Mesendoderm (in vitro differentiated cells): Measurements from ENCODE around the gene CLSTN2.

Source experiments
- DNase-seq: peaks from one replicate; pipeline ENCODE4 v3.0.0; 2013
- H2AK5ac ChIP-seq: 2 replicates; pipeline ENCODE4 v1.6.1; 2013; ENCODE audit warnings: low read length, inconsistent platforms
- H2BK120ac ChIP-seq: 2 replicates; pipeline ENCODE4 v1.6.1; 2013; ENCODE audit warnings: low read depth, mild to moderate bottlenecking, low read length, moderate library complexity, mixed read lengths
- H2BK15ac ChIP-seq: replicated peaks from 2 replicates; pipeline ENCODE4 v1.6.1; 2013; ENCODE audit warnings: low read depth, mild to moderate bottlenecking, moderate library complexity
- H2BK5ac ChIP-seq: 2 replicates; pipeline ENCODE4 v1.6.1; 2013; ENCODE audit warnings: low read length, inconsistent platforms
- H3K18ac ChIP-seq: 2 replicates; pipeline ENCODE4 v1.6.1; 2013; ENCODE audit warnings: mild to moderate bottlenecking, low read length, mixed read lengths
- H3K23ac ChIP-seq: one replicate; pipeline ENCODE4 v1.6.1; 2013; ENCODE audit warnings: low read length
- H3K27ac ChIP-seq: 2 replicates; pipeline ENCODE4 v1.5.1; 2013; ENCODE audit warnings: low read depth, mild to moderate bottlenecking, inconsistent platforms, low read length, moderate library complexity
- H3K27me3 ChIP-seq: 2 replicates; pipeline ENCODE4 v1.6.1; 2013; ENCODE audit warnings: low read length, control low read depth, mild to moderate bottlenecking, inconsistent platforms; ENCODE audit not compliant: insufficient read depth, poor library complexity
- H3K36me3 ChIP-seq: 2 replicates; pipeline ENCODE4 v1.6.1; 2013; ENCODE audit warnings: low read length, inconsistent platforms; ENCODE audit not compliant: control insufficient read depth, insufficient read depth
- H3K4ac ChIP-seq: one replicate; pipeline ENCODE4 v1.6.1; 2013; ENCODE audit warnings: low read depth, mild to moderate bottlenecking, low read length, moderate library complexity
- H3K4me1 ChIP-seq: 2 replicates; pipeline ENCODE4 v1.6.1; 2013; ENCODE audit warnings: low read depth, low read length, inconsistent platforms; ENCODE audit not compliant: control insufficient read depth
- H3K4me2 ChIP-seq: 2 replicates; pipeline ENCODE4 v1.6.1; 2013; ENCODE audit warnings: low read length
- H3K4me3 ChIP-seq: 2 replicates; pipeline ENCODE4 v1.5.1; 2013; ENCODE audit warnings: mild to moderate bottlenecking, low read length
- H3K56ac ChIP-seq: one replicate; pipeline ENCODE4 v1.6.1; 2013; ENCODE audit warnings: low read length
- H3K79me1 ChIP-seq: 2 replicates; pipeline ENCODE4 v1.6.1; 2013; ENCODE audit warnings: low read length, inconsistent platforms
- H3K79me2 ChIP-seq: 2 replicates; pipeline ENCODE4 v1.6.1; 2013; ENCODE audit warnings: mild to moderate bottlenecking, low read length; ENCODE audit not compliant: control insufficient read depth, insufficient read depth
- H3K9ac ChIP-seq: 2 replicates; pipeline ENCODE4 v1.6.1; 2013; ENCODE audit warnings: low read length, inconsistent platforms
- H4K5ac ChIP-seq: one replicate; pipeline ENCODE4 v1.6.1; 2013; ENCODE audit warnings: low read length
- H4K8ac ChIP-seq: one replicate; pipeline ENCODE4 v1.6.1; 2013; ENCODE audit warnings: low read depth, mild to moderate bottlenecking, control low read depth, low read length, moderate library complexity
- WGBS: extraction: QIAGEN DNeasy Blood & Tissue Kit; methylation state at CpG from one replicate; pipeline ENCODE4 v1.1.7; 2013; ENCODE audit warnings: low lambda C conversion rate, missing lambda C conversion rate; ENCODE audit not compliant: insufficient coverage; ENCODE audit errors: extremely low coverage; 5-methylcytosine and 5-hydroxymethylcytosine counted together

The CLSTN2 gene

DNA sequence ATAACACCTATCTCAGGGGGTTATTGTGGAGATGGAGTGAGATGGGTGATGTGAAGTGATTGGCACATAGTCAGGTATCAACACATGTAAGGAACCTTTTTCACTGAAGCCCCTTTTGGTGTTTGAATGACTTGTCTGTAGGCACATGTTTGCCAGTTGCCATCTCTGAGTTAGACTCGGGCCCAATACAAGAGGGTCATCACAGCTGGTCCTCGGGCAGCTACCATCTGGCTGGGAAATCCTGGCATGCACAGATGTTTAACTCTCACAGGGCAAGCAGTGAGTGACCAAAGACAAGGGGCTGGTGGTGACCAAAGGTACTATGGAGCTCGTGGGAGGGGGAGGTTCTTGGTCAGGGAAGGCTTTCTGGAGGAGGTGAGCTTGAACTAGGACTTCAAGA is 118.8 kb downstream of the CLSTN2 start:
- no peak overlapping the region for H4K5ac ChIP-seq
- H3K36me3 ChIP-seq: no peaks in the 10 kb centered on the region
- H3K27me3 ChIP-seq: no peaks in the 10 kb centered on the region
- H3K56ac ChIP-seq: no peak overlapping the region
- no peak overlapping the region for H2BK120ac ChIP-seq
- no peaks in the 10 kb centered on the region for H3K79me1 ChIP-seq
- H2BK5ac ChIP-seq: no peak overlapping the region
- DNase-seq: no peak
- H3K27ac ChIP-seq: no peak overlapping the region
- no peak overlapping the region for H3K4me2 ChIP-seq
- H3K23ac ChIP-seq: no peak overlapping the region
- H3K4ac ChIP-seq: no peak overlapping the region
- no peaks in the 10 kb centered on the region for H3K79me2 ChIP-seq
- H3K18ac ChIP-seq: no peak overlapping the region
- H3K9ac ChIP-seq: no peak overlapping the region
- H2BK15ac ChIP-seq: no peak overlapping the region
- WGBS: no CpG with 5 or more reads among the region's 3 CpGs
- H4K8ac ChIP-seq: no peak overlapping the region
- no peaks in the 10 kb centered on the region for H3K4me1 ChIP-seq
- no peak overlapping the region for H2AK5ac ChIP-seq
- no peak overlapping the region for H3K4me3 ChIP-seq

DNA sequence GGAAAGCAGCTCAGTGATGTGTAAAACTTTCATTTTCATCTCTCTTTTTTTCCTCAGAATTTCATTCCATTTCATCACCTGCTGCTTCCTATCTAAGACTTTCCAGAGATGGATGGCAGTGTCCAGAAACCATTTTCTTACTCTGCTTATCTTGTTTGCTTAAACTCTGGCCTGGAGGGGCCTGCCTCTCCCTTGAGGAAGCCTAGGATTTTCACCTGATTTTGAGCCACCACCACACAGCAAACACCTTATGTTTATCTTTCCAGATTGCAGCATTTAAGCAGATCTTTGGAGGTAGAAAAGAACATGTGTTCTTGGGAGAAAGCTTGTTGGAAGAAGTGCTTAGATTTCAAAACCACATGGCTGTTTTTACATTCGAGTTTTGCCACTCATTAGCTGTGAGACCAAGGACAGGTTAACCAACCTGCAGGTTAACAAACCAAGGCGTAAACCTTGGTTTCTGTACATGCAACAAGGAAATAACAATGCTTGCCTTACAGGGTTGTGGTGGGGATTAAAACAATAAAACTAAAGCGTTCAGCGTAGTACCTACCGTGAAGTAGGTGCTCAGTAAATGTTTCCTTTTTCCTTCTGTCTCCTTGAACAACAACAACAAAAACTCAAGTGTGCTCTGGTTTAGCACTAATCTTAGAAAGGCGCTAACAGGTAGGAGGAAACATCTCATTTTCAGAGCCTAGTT is 120.3 kb downstream of the CLSTN2 start:
- no peaks in the 10 kb centered on the region for H3K36me3 ChIP-seq
- no peaks in the 10 kb centered on the region for H3K79me2 ChIP-seq
- DNase-seq: no peak
- no peak overlapping the region for H3K4me3 ChIP-seq
- no peak overlapping the region for H2BK5ac ChIP-seq
- H3K4me2 ChIP-seq: no peak overlapping the region
- no peaks in the 10 kb centered on the region for H3K4me1 ChIP-seq
- WGBS: no CpG with 5 or more reads among the region's 6 CpGs
- no peak overlapping the region for H3K23ac ChIP-seq
- H3K56ac ChIP-seq: no peak overlapping the region
- H2AK5ac ChIP-seq: no peak overlapping the region
- no peaks in the 10 kb centered on the region for H3K79me1 ChIP-seq
- no peak overlapping the region for H2BK15ac ChIP-seq
- no peak overlapping the region for H4K5ac ChIP-seq
- H3K18ac ChIP-seq: no peak overlapping the region
- no peak overlapping the region for H3K9ac ChIP-seq
- H3K4ac ChIP-seq: no peak overlapping the region
- no peak overlapping the region for H2BK120ac ChIP-seq
- no peak overlapping the region for H4K8ac ChIP-seq
- no peak overlapping the region for H3K27ac ChIP-seq
- H3K27me3 ChIP-seq: no peaks in the 10 kb centered on the region

DNA sequence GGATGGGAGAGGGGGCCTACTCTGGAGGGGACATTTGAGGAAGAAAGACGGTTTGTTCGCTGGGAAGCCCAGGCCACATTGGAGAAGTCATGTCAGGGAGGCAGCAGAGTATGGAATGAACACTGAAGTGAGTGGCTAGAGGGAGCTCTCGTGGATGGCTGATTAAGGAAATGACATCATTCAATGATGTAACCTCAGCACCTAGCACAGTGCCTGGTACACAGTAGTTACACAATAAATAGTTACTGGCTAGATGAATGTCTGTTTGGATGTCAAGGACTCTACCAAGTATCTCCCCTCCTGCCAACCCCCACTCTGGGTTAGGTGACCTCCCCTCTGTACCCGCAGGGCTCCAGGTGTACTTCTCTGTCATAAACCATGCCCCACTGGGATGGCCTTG is 121.1 kb downstream of the CLSTN2 start:
- H3K4me3 ChIP-seq: no peak overlapping the region
- no peaks in the 10 kb centered on the region for H3K4me1 ChIP-seq
- no peak overlapping the region for H4K5ac ChIP-seq
- no peak overlapping the region for H2BK120ac ChIP-seq
- H3K23ac ChIP-seq: no peak overlapping the region
- H3K56ac ChIP-seq: no peak overlapping the region
- no peaks in the 10 kb centered on the region for H3K36me3 ChIP-seq
- H3K9ac ChIP-seq: no peak overlapping the region
- no peak overlapping the region for H3K4ac ChIP-seq
- no peak for DNase-seq
- no peak overlapping the region for H3K4me2 ChIP-seq
- H3K27me3 ChIP-seq: no peaks in the 10 kb centered on the region
- no peak overlapping the region for H3K27ac ChIP-seq
- no peak overlapping the region for H2BK15ac ChIP-seq
- H3K79me2 ChIP-seq: no peaks in the 10 kb centered on the region
- no peak overlapping the region for H4K8ac ChIP-seq
- WGBS: no CpG with 5 or more reads among the region's 4 CpGs
- no peak overlapping the region for H2AK5ac ChIP-seq
- H3K18ac ChIP-seq: no peak overlapping the region
- no peaks in the 10 kb centered on the region for H3K79me1 ChIP-seq
- no peak overlapping the region for H2BK5ac ChIP-seq

DNA sequence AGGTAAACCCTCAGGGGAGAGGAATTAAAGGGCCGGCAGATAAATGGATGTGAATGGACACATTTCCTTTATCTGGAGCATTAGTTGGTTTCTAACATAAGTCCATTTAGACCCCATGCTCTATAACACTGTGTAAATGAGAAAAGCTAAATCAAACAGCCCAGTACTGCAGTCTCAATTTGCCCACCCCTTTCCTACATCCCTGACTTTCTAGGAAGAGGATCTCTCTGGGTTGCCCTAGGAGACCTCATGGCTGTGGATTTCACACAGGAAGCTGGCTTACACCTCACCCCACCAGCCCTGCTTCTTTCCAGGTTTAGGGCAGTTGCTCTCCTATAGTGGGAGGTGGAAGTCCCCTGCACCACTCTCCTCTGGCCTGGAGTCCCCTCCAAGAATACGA is 126.2 kb downstream of the CLSTN2 start:
- no peak overlapping the region for H2BK120ac ChIP-seq
- H3K4ac ChIP-seq: peak overlapping the region; percentile 24
- H3K23ac ChIP-seq: no peak overlapping the region
- H3K56ac ChIP-seq: no peak overlapping the region
- WGBS: no CpG with 5 or more reads among the region's 2 CpGs
- H3K36me3 ChIP-seq: no peaks in the 10 kb centered on the region
- no peak overlapping the region for H2BK5ac ChIP-seq
- H3K79me2 ChIP-seq: no peaks in the 10 kb centered on the region
- H3K79me1 ChIP-seq: no peaks in the 10 kb centered on the region
- H3K27me3 ChIP-seq: no peaks in the 10 kb centered on the region
- H3K4me1 ChIP-seq: no peaks in the 10 kb centered on the region
- H3K4me2 ChIP-seq: no peak overlapping the region
- H4K5ac ChIP-seq: no peak overlapping the region
- H3K4me3 ChIP-seq: no peak overlapping the region
- H2AK5ac ChIP-seq: no peak overlapping the region
- H3K9ac ChIP-seq: no peak overlapping the region
- no peak overlapping the region for H3K27ac ChIP-seq
- no peak overlapping the region for H2BK15ac ChIP-seq
- no peak overlapping the region for H4K8ac ChIP-seq
- H3K18ac ChIP-seq: no peak overlapping the region
- DNase-seq: no peak

DNA sequence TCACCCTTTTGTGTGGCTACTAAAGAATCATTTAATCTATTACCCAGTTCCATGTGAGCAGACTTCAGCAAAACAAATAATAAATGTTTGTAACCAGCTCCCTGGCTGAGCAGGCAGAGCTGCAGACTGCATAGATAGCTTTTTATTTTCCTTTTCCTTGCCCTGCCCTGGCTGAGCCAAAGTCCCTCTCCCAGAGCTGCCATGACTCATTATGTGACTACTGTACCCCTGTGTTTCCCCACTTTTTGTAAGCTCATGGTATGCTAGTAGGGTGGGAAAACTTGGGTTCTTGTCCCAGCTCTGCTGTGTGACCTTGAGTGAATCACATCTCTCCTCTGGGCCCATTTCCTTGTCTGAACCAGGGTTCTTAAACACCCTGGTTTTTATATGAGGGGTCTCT is 127.5 kb downstream of the CLSTN2 start:
- no peaks in the 10 kb centered on the region for H3K4me1 ChIP-seq
- no peak overlapping the region for H3K9ac ChIP-seq
- no peak overlapping the region for H2AK5ac ChIP-seq
- H3K27me3 ChIP-seq: no peaks in the 10 kb centered on the region
- DNase-seq: no peak
- no peak overlapping the region for H3K27ac ChIP-seq
- H3K23ac ChIP-seq: no peak overlapping the region
- no peak overlapping the region for H3K56ac ChIP-seq
- no peaks in the 10 kb centered on the region for H3K79me1 ChIP-seq
- no peak overlapping the region for H4K5ac ChIP-seq
- H4K8ac ChIP-seq: no peak overlapping the region
- no peak overlapping the region for H2BK15ac ChIP-seq
- H3K79me2 ChIP-seq: no peaks in the 10 kb centered on the region
- H3K36me3 ChIP-seq: no peaks in the 10 kb centered on the region
- no peak overlapping the region for H3K18ac ChIP-seq
- H3K4me2 ChIP-seq: no peak overlapping the region
- H2BK5ac ChIP-seq: no peak overlapping the region
- H3K4ac ChIP-seq: no peak overlapping the region
- no peak overlapping the region for H2BK120ac ChIP-seq
- no peak overlapping the region for H3K4me3 ChIP-seq

DNA sequence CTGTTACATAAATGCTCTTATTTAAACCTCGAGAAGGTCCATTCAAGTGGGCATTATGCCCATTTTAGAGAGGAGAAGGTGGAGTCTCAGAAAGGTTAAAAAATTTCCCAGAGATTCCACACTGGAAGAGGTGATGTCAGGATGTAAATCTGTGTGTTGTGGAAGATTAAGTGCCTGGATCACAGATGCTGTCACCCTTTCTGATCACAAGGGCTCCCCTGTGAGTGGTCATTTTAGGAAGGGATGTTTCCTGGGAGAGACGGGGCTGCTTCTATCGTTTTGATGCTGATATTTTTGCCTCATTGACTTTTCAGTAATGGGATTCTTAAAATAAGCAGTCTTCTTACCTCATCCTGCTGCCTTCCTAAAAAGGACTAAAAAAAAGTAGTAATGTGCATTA is 132.5 kb downstream of the CLSTN2 start:
- Histone ChIP-seq H3K4me2 (no peak overlapping the region), H3K56ac (no peak overlapping the region), H3K4me1 (no peaks in the 10 kb centered on the region), H4K8ac (no peak overlapping the region), H3K36me3 (no peaks in the 10 kb centered on the region), H2BK120ac (no peak overlapping the region), H3K79me1 (no peaks in the 10 kb centered on the region), H2BK15ac (no peak overlapping the region), H3K27me3 (no peaks in the 10 kb centered on the region), H4K5ac (no peak overlapping the region), H2AK5ac (no peak overlapping the region), H3K4ac (no peak overlapping the region), H3K9ac (no peak overlapping the region), H2BK5ac (no peak overlapping the region), H3K27ac (no peak overlapping the region), H3K23ac (no peak overlapping the region), H3K79me2 (no peaks in the 10 kb centered on the region), H3K18ac (no peak overlapping the region), H3K4me3 (no peak overlapping the region)
- no CpG with 5 or more reads among the region's 3 CpGs for whole genome bisulfite sequencing
- DNase-seq: no peak
